H9 (cell line): ENCODE data around the gene UVSSA. TPM values are rescaled to one million over a fixed set of nuclear protein-coding genes. Genes with fewer than 3 reads are reported as not detected.
"Not testable (repeated sequence)": the region's sequence is repeated elsewhere in the genome, so short reads cannot be mapped to it uniquely, and the experiment has no call there.

Experiments
- DNase-seq: peaks from one replicate; pipeline ENCODE4 v3.0.0-alpha.2; 2017
- H2AFZ ChIP-seq: one replicate; pipeline ENCODE4 v1.6.1; 2013; ENCODE audit warnings: mild to moderate bottlenecking, low read length, control low read depth, moderate library complexity
- H2AK5ac ChIP-seq: 2 replicates; pipeline ENCODE4 v1.6.1; 2013; ENCODE audit warnings: low read length, control low read depth, mixed read lengths; ENCODE audit not compliant: insufficient read length
- H2BK120ac ChIP-seq: one replicate; pipeline ENCODE4 v1.6.1; 2013; ENCODE audit warnings: low read depth, mild to moderate bottlenecking, low read length, control low read depth, inconsistent platforms; ENCODE audit not compliant: poor library complexity, severe bottlenecking
- H2BK12ac ChIP-seq: 2 replicates; pipeline ENCODE4 v1.6.1; 2013; ENCODE audit warnings: low read length, control low read depth, mixed read lengths, low read depth; ENCODE audit not compliant: insufficient read length
- H2BK15ac ChIP-seq: 2 replicates; pipeline ENCODE4 v1.6.1; 2013; ENCODE audit warnings: low read depth, low read length, control low read depth
- H2BK20ac ChIP-seq: one replicate; pipeline ENCODE4 v1.6.1; 2013; ENCODE audit warnings: low read depth, mild to moderate bottlenecking, low read length, control low read depth, inconsistent platforms; ENCODE audit not compliant: poor library complexity, severe bottlenecking
- H2BK5ac ChIP-seq: 2 replicates; pipeline ENCODE4 v1.6.1; 2013; ENCODE audit warnings: low read length, control low read depth, mixed read lengths; ENCODE audit not compliant: insufficient read length
- H3K14ac ChIP-seq: 2 replicates; pipeline ENCODE4 v1.6.1; 2013; ENCODE audit warnings: low read length, control low read depth; ENCODE audit not compliant: insufficient read depth
- H3K18ac ChIP-seq: 2 replicates; pipeline ENCODE4 v1.6.1; 2013; ENCODE audit warnings: low read depth, mild to moderate bottlenecking, mixed read lengths, low read length, control low read depth; ENCODE audit not compliant: insufficient read length
- H3K23ac ChIP-seq: 2 replicates; pipeline ENCODE4 v1.6.1; 2013; ENCODE audit warnings: low read length, control low read depth, mixed read lengths, low read depth; ENCODE audit not compliant: insufficient read length
- H3K23me2 ChIP-seq: 2 replicates; pipeline ENCODE4 v1.6.1; 2013; ENCODE audit warnings: low read depth, mild to moderate bottlenecking, mixed read lengths, low read length, control low read depth; ENCODE audit not compliant: insufficient read length, poor library complexity, severe bottlenecking
- H3K27ac ChIP-seq: 2 replicates; pipeline ENCODE4 v1.5.1; 2013; ENCODE audit warnings: low read length, control low read depth, mixed read lengths, low read depth; ENCODE audit not compliant: insufficient read length
- H3K27me3 ChIP-seq: 2 replicates; pipeline ENCODE4 v1.6.1; 2013; ENCODE audit warnings: low read length, control low read depth, inconsistent platforms; ENCODE audit not compliant: insufficient read depth
- H3K4ac ChIP-seq: 2 replicates; pipeline ENCODE4 v1.6.1; 2013; ENCODE audit warnings: low read depth, mild to moderate bottlenecking, control low read depth, inconsistent platforms, low read length, moderate library complexity
- H3K4me1 ChIP-seq: 2 replicates; pipeline ENCODE4 v1.6.1; 2013; ENCODE audit warnings: low read length, control low read depth, inconsistent platforms; ENCODE audit not compliant: insufficient read depth
- H3K4me2 ChIP-seq: 2 replicates; pipeline ENCODE4 v1.6.1; 2013; ENCODE audit warnings: low read length, control low read depth, mixed read lengths; ENCODE audit not compliant: insufficient read length, insufficient read depth
- H3K56ac ChIP-seq: 2 replicates; pipeline ENCODE4 v1.6.1; 2013; ENCODE audit warnings: low read depth, mild to moderate bottlenecking, mixed read lengths, low read length, control low read depth; ENCODE audit not compliant: insufficient read length
- H3K79me1 ChIP-seq: 2 replicates; pipeline ENCODE4 v1.6.1; 2013; ENCODE audit warnings: low read depth, mild to moderate bottlenecking, moderate library complexity, low read length, control low read depth, inconsistent platforms; ENCODE audit not compliant: insufficient read depth, poor library complexity, severe bottlenecking
- H3K79me2 ChIP-seq: 2 replicates; pipeline ENCODE4 v1.6.1; 2013; ENCODE audit warnings: low read length, control low read depth, inconsistent platforms; ENCODE audit not compliant: insufficient read depth
- H3K9ac ChIP-seq: 2 replicates; pipeline ENCODE4 v1.6.1; 2013; ENCODE audit warnings: low read length, control low read depth, mixed read lengths; ENCODE audit not compliant: insufficient read length; ENCODE audit errors: extremely low read depth
- H3K9me3 ChIP-seq: one replicate; pipeline ENCODE4 v1.6.1; 2013; ENCODE audit warnings: low read depth, low read length, inconsistent platforms; ENCODE audit not compliant: control insufficient read depth
- H3T11ph ChIP-seq: one replicate; pipeline ENCODE4 v1.6.1; 2013; ENCODE audit warnings: mild to moderate bottlenecking, low read length, control low read depth, inconsistent platforms
- H4K20me1 ChIP-seq: one replicate; pipeline ENCODE4 v1.6.1; 2013; ENCODE audit not compliant: control insufficient read depth, insufficient read length, insufficient read depth
- H4K5ac ChIP-seq: 2 replicates; pipeline ENCODE4 v1.6.1; 2013; ENCODE audit warnings: low read depth, mild to moderate bottlenecking, mixed read lengths, low read length, control low read depth; ENCODE audit not compliant: insufficient read length
- H4K8ac ChIP-seq: replicated peaks from 2 replicates; pipeline ENCODE4 v1.6.1; 2013; ENCODE audit warnings: low read length, control low read depth, mixed read lengths, low read depth; ENCODE audit not compliant: insufficient read length
- H4K91ac ChIP-seq: 2 replicates; pipeline ENCODE4 v1.6.1; 2013; ENCODE audit warnings: low read depth, mild to moderate bottlenecking, moderate library complexity, mixed read lengths, low read length, control low read depth; ENCODE audit not compliant: insufficient read length
- H3K27ac Mint-ChIP-seq, 3 experiments: 2 replicates in 2 of 3; 3 replicates in 1 of 3; pipeline ENCODE4 v1.8.0; 2020 to 2021; ENCODE audit warnings: mixed read lengths in 3 of 3, mild to moderate bottlenecking in 1 of 3, moderate library complexity in 1 of 3
- H3K27me3 Mint-ChIP-seq: 2 replicates; pipeline ENCODE4 v1.8.0; 2021; ENCODE audit warnings: low read depth, mild to moderate bottlenecking, moderate library complexity, mixed read lengths
- H3K36me3 Mint-ChIP-seq, 3 experiments: 2 replicates in 2 of 3; 3 replicates in 1 of 3; pipeline ENCODE4 v1.8.0; 2020 to 2021; ENCODE audit warnings: low read depth in 3 of 3, mixed read lengths in 3 of 3; ENCODE audit not compliant: insufficient read depth in 1 of 3
- H3K4me1 Mint-ChIP-seq, 2 experiments: 2 replicates each; pipeline ENCODE4 v1.8.0; 2020; ENCODE audit warnings: mixed read lengths in 2 of 2
- H3K4me3 Mint-ChIP-seq, 2 experiments: 2 replicates in 1 of 2; 3 replicates in 1 of 2; pipeline ENCODE4 v1.8.0; 2020 to 2021; ENCODE audit warnings: mild to moderate bottlenecking in 2 of 2, mixed read lengths in 2 of 2, moderate library complexity in 1 of 2
- H3K9me3 Mint-ChIP-seq, 2 experiments: 2 replicates in 1 of 2; 3 replicates in 1 of 2; pipeline ENCODE4 v1.8.0; 2020; ENCODE audit warnings: mild to moderate bottlenecking in 2 of 2, mixed read lengths in 2 of 2, moderate library complexity in 1 of 2
- WGBS: extraction: QIAGEN DNeasy Blood & Tissue Kit; methylation state at CpG from one replicate; pipeline ENCODE4 v1.1.7; 2013; ENCODE audit warnings: missing lambda C conversion rate, low lambda C conversion rate, mixed read lengths; ENCODE audit not compliant: insufficient read length; ENCODE audit errors: extremely low coverage; 5-methylcytosine and 5-hydroxymethylcytosine counted together
- total RNA-seq: library from RNA; stranded (reverse); gene quantifications from 2 replicates; pipeline ENCODE4 v1.2.1, GENCODE V29; 2021
- TF ChIP-seq, protein P1 (sequence below): fragments of 200-600 bp; sonication (generic); conservative IDR thresholded peaks from 3 replicates; pipeline ENCODE4 v1.8.0; 2021; ENCODE audit warnings: antibody characterized with exemption, mild to moderate bottlenecking

UVSSA gene
- total RNA-seq, 1 experiment from 2014 or later = 15.9 TPM

DNA sequence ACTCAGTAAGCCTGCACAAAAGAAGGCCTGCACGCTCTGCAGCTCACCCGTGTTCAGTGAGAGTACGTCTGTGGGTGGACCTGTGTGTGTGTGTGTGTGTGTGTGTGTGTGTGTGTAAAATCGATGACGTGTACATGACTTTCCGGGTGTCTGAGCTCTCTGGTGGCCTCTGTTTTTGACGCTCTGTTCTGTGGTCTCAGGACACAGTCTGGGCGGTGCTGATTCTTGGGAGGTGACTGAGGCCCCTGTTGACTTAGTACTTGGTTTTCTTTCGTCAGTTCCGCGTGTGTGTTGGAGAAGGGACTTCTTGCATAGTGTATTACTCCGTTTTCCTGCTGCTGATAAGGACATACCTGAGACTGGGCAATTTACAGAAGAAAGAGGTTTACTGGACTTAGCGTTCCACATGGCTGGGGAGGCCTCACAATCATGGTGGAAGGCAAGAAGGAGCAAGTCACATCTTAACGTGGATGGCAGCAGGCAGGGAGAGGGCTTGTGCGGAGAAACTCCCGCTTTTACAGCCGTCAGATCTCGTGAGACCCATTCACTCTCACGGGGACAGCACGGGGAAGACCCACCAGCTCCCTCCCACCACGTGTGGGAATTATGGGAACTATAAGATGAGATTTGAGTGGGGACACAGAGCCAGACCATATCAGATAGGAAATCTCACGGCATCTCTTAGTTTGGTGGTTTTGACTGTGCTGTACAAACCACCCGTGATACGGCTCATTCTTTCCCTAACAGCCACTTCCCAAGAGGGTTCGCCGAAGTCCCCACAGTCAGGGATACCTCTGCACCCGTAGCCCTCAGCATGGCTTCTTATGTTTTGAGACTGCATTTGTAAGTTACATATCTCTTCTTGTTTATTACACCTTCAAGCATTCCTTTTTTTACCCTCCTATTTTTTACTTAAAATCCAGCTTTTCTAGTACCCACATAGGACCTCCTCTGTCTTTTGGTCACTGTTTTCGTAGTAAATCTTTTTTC, 24.5 kb downstream of the UVSSA start:
- Mint-ChIP-seq H3K27ac (peak overlapping the region in 1 of 3 experiments; percentile 46; a peak in 1 of 7 replicates), H3K4me3 (no peak overlapping the region), H3K27me3 (no peaks in the 10 kb centered on the region), H3K36me3 (peaks cover 2 to 13% (median 10%) of the 10 kb centered on the region in 3 experiments; a peak in 6 of 7 replicates), H3K9me3 (no peaks in the 10 kb centered on the region), H3K4me1 (peaks cover 4 to 5% of the 10 kb centered on the region in 2 experiments; a peak in 1 of 4 replicates)
- H3K18ac ChIP-seq = no peak overlapping the region
- H4K8ac ChIP-seq = no peak overlapping the region
- no peak overlapping the region for H3K4me2 ChIP-seq
- no peaks in the 10 kb centered on the region for H3K4me1 ChIP-seq
- H2BK12ac ChIP-seq = no peak overlapping the region
- TF ChIP-seq, protein P1, sequence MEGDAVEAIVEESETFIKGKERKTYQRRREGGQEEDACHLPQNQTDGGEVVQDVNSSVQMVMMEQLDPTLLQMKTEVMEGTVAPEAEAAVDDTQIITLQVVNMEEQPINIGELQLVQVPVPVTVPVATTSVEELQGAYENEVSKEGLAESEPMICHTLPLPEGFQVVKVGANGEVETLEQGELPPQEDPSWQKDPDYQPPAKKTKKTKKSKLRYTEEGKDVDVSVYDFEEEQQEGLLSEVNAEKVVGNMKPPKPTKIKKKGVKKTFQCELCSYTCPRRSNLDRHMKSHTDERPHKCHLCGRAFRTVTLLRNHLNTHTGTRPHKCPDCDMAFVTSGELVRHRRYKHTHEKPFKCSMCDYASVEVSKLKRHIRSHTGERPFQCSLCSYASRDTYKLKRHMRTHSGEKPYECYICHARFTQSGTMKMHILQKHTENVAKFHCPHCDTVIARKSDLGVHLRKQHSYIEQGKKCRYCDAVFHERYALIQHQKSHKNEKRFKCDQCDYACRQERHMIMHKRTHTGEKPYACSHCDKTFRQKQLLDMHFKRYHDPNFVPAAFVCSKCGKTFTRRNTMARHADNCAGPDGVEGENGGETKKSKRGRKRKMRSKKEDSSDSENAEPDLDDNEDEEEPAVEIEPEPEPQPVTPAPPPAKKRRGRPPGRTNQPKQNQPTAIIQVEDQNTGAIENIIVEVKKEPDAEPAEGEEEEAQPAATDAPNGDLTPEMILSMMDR = no peak
- H4K20me1 ChIP-seq = no peaks in the 10 kb centered on the region
- no peak overlapping the region for H2BK5ac ChIP-seq
- no peak overlapping the region for H3K23ac ChIP-seq
- no peaks in the 10 kb centered on the region for H3K23me2 ChIP-seq
- no peak overlapping the region for H3K14ac ChIP-seq
- H3T11ph ChIP-seq = no peak overlapping the region
- H2AK5ac ChIP-seq = no peak overlapping the region
- no peak for DNase-seq
- no peaks in the 10 kb centered on the region for H3K9me3 ChIP-seq
- no peak overlapping the region for H3K27ac ChIP-seq
- no peaks in the 10 kb centered on the region for H3K79me1 ChIP-seq
- no peak overlapping the region for H2BK20ac ChIP-seq
- H3K27me3 ChIP-seq = no peaks in the 10 kb centered on the region
- no peak overlapping the region for H3K9ac ChIP-seq
- H4K5ac ChIP-seq = no peak overlapping the region
- no peak overlapping the region for H3K4ac ChIP-seq
- no peak overlapping the region for H2AFZ ChIP-seq
- no peak overlapping the region for H3K56ac ChIP-seq
- H3K79me2 ChIP-seq = no peaks in the 10 kb centered on the region
- no peak overlapping the region for H2BK15ac ChIP-seq
- no peak overlapping the region for H4K91ac ChIP-seq
- no peak overlapping the region for H2BK120ac ChIP-seq
- no CpG with 5 or more reads among the region's 28 CpGs for WGBS

DNA sequence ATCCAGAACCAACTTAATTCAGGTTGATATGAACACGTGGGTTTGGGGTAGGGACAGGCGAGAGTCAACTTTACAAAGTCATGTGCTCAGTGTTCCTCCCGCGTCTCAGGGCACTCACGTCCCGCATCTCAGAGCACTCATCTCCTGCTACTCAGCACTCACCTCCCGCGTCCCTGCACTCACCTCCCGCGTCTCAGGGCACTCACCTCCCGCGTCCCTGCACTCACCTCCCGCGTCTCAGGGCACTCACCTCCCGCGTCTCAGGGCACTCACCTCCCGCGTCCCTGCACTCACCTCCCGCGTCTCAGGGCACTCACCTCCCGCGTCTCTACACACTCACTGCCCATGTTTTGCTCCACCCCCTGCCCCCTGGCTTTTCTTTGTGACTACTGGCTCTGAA, 25.6 kb downstream of the UVSSA start:
- H3K27ac Mint-ChIP-seq = peak overlapping the region in 1 of 3 experiments; percentile 30; a peak in 1 of 7 replicates
- no CpG with 5 or more reads among the region's 22 CpGs for whole genome bisulfite sequencing
- not testable (repeated sequence) for H3K4me1 ChIP-seq, H4K5ac ChIP-seq, H2AK5ac ChIP-seq, DNase-seq, H3K9me3 ChIP-seq, H3K56ac ChIP-seq, H3K4me2 ChIP-seq, H3K9me3 Mint-ChIP-seq, H2BK15ac ChIP-seq, H2BK5ac ChIP-seq, H2BK20ac ChIP-seq, H3K27ac ChIP-seq, H3K14ac ChIP-seq, H3K18ac ChIP-seq, H4K8ac ChIP-seq, H3K79me2 ChIP-seq, H2BK120ac ChIP-seq, H3K23me2 ChIP-seq, H4K20me1 ChIP-seq, H3K27me3 Mint-ChIP-seq, H2BK12ac ChIP-seq, H3K4ac ChIP-seq, H3K9ac ChIP-seq, H3K4me1 Mint-ChIP-seq, H3K23ac ChIP-seq, H3K79me1 ChIP-seq, H3T11ph ChIP-seq, H4K91ac ChIP-seq, H3K4me3 Mint-ChIP-seq, H2AFZ ChIP-seq, H3K27me3 ChIP-seq
- peaks cover 2 to 13% (median 10%) of the 10 kb centered on the region in 3 experiments; a peak in 6 of 7 replicates for H3K36me3 Mint-ChIP-seq
